Measurements from ENCODE around the gene GSS.
"Not testable (repeated sequence)": the region's sequence is repeated elsewhere in the genome, so short reads cannot be mapped to it uniquely, and the experiment has no call there.

Gene GSS

GRCh38 chr20:34898731-34899130, 56.9 kb downstream of the GSS start:
- not testable (repeated sequence) for DNase-seq

GRCh38 chr20:34898129-34898528, 57.5 kb downstream of the GSS start:
- DNase-seq, result not testable (repeated sequence)

GRCh38 chr20:34896086-34896621, 59.5 kb downstream of the GSS start:
- DNase-seq, result peak; percentile 23

GRCh38 chr20:34895465-34895864, 60.1 kb downstream of the GSS start:
- DNase-seq, result no peak

GRCh38 chr20:34894723-34895122, 60.9 kb downstream of the GSS start:
- DNase-seq, result no peak

- no peak for DNase-seq
Observed at GRCh38 chr20:34892671-34893070, 62.9 kb downstream of the GSS start.

- DNase-seq, result peak; percentile 52
Observed at GRCh38 chr20:34891166-34892062, 64.2 kb downstream of the GSS start.

- DNase-seq, result no peak
Observed at GRCh38 chr20:34888468-34888867, 67.1 kb downstream of the GSS start.

GRCh38 chr20:34887023-34887422, 68.6 kb downstream of the GSS start:
- DNase-seq, result no peak

- DNase-seq, result no peak
Observed at GRCh38 chr20:34886122-34886521, 69.5 kb downstream of the GSS start.

GRCh38 chr20:34884260-34884659, 71.3 kb downstream of the GSS start:
- DNase-seq, result no peak

GRCh38 chr20:34883809-34884208, 71.8 kb downstream of the GSS start:
- no peak for DNase-seq

GRCh38 chr20:34883087-34883688, 72.4 kb downstream of the GSS start:
- no peak for DNase-seq

GRCh38 chr20:34881689-34882088, 73.9 kb downstream of the GSS start:
- DNase-seq, result no peak

- DNase-seq, result not testable (repeated sequence)
Observed at GRCh38 chr20:34880971-34881370, 74.6 kb downstream of the GSS start.

- no peak for DNase-seq
Observed at GRCh38 chr20:34880215-34880850, 75.3 kb downstream of the GSS start.

Measured in fibroblast of skin of abdomen (primary cell).